ENCODE measurements around the gene KCNG4.
"Not testable (repeated sequence)": the region's sequence is repeated elsewhere in the genome, so short reads cannot be mapped to it uniquely, and the experiment has no call there.

The KCNG4 gene

DNA sequence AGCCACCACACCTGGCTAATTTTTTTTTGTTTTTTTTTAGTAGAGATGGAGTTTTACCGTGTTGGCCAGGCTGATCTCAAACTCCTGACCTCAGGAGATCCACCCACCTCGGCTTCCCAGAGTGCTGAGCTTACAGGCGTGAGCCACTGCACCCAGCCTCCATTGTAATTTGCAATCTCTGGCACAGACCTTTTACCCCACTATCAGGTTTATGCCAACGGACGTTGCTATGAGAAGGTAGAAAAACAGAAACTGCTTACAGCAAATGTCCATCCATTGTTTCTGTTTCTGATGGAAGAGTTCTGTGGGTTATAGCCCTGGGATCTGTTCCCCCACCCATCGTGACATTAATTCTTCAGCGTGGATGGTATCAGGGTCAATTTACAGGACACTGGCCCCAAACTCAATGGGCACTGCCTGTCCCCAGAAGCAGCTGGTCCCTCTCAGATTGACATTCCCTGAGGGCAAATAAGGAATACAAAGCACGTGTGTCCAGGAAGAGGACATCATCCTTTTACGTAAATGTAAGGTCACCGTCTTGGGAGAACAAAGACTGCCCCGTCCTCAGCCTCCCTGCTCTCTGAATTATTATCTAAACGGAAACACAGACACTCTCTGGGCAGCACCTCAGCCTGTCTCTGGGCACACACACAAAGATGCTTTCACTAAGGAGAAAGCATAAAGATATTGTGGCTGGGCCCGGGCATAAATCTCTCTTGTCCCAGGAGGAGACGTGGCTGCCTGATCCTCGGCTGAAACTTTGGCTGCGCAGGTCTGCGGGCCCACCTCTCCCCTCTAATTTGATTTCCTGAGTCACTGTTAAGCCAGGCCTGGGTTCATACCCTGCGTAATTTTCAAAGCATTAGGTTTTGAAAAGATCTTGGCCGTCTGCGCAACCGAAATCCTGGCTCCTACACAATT lies 5.2 kb downstream of the KCNG4 start:
- DNase-seq, result no peak

DNA sequence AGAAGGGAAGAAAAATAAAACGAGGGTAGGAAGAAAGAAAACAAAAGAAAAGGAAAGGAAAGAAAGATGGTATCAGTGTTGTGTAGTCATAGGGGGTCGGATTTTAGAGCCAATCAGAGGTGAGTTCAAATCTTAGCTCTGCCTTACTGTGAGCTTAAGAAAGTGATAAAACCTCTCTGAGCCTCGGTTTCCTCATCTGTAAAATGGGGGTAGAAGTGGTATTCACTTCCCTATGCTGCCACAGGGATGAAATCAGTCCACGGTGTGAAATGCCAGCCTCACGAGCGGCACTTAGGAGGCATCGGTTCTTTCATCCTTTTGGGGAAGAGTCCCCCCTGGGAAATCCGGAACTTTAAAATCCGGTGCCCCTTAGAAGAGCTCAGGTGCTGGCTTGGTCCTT lies 6.1 kb downstream of the KCNG4 start:
- DNase-seq, result no peak

DNA sequence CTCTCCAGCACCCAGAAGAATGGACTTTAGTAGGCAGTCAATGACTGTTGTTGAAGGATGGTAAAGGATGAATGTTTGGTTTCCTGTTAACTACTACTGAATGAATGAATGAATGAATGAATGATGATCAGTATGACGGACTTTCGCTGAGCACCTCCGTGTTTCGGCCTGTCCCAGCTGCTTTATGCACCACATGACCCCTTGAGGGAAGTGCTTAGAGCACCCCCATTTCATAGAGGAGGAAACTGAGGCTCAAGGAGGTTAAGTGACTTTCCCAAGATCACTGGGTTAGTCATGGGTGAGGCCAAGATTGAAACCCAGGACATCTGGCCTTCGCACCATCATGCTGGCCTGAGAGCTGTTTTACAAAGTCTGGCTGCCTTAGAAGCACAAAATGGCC lies 6.8 kb downstream of the KCNG4 start:
- DNase-seq, result no peak

DNA sequence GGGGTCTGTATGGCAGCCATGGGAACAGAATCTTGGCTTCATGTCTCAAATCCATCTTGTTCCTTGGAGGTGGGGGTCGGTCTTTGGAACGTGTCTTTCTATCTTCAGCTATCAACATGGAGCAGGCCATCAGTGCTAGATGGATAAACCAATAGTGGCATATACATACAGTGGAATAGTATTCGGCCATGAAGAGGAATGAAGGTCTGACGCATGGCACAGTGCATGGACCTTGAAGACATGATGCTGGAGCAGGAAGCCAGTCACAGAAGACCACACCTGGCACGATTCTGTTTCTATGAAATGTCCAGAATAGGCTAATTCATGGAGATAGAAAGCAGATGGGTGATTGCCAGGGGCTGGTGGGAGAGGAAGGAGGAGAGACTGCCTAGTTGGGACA lies 7.8 kb downstream of the KCNG4 start:
- DNase-seq, result no peak

DNA sequence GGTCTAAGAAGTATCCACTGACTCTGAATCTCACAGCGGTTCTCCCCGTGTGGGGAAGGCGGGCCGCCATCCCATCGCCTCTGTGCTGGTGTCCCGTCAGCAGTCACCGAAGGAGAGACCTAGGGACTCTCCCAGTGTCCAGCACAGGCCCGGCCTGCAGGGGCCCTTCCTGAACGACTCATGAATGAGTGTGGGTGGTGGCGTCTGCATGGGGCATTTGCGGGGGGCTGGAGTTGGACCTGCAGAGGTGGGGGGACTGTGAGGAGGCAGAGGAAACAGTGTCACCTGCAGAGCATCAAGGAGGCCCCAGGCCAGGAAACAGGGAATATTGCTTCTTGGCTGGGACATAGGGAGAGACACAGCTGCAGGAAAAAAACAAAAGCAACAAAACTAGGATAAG lies 10.3 kb downstream of the KCNG4 start:
- no peak for DNase-seq

DNA sequence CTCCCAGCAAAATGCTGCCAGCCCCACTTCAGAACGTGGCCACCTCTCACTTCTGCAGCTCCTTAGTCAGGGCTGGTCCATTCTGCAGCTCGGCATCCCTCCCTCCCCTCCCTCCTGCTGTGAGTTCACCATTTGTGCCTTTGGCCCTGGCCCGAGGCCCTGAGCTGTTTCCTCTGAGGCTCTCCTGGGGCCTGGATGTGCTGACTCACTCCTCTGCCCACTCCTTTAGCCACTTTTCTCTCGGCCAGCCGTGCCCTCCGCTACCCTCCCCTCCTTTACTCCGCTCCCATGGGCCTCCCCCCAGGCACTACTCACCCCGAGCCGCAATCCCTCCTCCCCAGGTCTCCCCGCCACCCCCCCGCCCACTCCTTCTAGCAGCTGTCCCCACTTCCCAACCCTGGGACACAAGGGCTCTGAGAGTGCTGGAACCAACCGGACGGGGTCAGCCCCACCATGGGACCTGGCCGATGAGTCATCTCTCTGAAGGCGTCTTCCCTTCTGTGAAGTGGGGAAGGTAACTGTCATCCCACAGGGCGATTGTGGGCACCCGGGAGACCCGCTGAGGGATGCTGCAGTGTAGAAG lies 11.5 kb downstream of the KCNG4 start:
- no peak for DNase-seq

DNA sequence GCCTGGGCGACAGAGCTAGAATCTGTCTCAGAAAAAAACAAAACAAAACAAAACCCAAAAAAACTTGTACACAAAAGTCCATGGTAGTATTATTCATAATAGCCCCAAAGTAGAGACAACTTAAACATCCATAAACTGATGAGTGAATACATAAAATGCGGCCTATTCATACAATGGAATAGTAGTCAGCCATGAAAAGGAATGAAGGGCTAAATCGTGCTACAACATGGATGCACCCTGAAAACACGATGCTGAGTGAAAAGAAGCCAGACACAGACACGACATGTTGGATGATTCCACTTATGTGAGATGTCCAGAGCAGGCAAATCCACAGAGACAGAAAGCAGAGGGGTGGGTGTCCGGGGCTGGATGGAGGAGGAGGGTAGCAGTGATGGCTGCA lies 12.3 kb downstream of the KCNG4 start:
- DNase-seq, result no peak

DNA sequence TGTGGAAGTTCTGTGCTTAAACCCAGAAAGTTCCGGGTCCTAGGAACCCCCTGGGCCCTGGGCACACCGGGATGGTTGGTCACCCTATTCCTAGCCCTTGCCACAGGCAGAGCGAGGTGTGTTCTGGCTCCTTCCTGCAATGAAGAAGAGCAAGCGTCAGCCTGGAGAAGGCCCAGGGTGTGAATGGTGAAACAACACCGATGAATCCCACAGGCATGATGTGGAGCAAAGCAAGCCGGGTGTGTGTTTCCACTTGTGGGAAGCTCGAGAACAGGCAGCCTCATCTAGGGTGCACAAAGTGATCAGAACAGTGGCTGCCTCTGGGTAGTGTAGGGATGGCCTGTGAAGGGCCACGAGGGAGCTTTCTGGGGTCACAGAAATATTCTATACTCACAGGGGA lies 13.8 kb downstream of the KCNG4 start:
- no peak for DNase-seq

DNA sequence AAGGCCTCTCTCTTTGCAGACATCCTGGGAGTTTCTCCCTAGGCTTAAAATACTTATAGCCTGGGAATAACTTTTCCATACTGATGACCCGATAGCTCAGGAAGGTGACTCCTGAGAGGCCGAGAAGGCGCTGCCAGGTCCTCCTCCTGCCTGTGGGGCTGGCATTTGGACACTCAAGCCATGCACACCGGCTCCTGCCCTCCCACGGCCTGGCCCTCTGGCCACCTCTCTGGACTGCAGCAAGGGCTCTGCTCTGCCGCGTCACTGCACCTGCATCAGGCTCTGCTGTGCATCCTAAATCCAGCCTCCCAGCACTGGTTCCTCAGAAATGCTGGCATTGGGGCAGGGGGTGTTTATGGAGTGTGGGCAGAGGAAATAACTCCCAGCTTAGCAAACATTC lies 14.2 kb downstream of the KCNG4 start:
- no peak for DNase-seq

DNA sequence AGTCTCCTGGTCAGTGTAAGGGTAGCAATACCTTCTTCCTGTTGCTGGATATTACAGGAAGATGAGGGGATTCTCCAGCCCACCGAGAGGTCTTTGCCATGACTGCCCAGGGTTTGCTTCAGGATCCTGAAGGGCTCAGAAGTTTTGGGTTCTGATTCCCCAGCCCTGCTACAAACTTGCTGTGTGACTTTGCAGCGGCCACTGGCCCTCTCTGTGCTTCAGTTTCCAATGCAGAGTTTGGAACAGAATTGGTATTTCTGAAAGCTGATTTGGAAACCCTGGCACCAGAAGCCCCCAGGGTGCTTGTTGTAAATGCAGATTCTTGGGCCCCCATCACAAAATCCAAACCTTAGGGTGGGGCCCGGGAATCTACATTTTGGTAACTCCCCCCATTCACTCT lies 14.7 kb downstream of the KCNG4 start:
- DNase-seq, result no peak

DNA sequence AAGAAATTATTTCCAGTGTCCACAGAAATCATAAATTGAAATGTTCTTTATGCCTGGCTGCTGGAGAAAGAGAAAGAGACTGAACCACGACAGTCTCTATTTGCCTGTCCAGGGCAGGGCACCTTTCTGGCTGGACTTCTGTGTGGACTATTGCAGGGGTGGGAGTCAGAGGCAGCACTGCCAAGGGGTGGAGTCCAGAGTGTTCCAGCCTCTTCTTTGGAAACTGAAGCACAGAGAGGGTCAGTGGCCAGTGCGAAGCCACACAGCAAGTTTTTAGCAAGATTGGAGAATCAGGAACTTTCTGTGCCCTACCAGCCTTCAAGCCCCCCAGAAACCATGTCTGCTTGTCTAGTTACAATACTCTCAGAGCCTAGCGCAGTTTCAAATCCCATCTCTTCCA lies 15.3 kb downstream of the KCNG4 start:
- no peak for DNase-seq

DNA sequence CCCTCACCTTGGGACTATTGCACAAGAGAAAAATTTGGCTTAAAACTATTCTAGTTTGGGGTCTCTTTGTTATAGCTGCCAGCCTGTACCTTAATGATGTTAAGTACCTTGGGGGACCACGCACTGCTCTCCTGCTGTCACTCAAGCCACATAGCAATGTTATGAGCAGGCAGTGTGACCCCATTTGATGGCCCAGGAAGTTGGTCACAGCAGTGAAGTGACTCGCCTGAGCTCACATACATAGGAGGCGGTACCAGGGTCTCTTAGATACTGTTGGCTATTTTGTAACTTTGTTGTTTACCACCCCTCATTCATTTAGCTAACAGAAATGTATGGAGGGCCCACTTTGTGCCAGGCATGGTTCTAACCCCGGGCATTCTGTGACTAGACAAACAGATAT lies 16.4 kb downstream of the KCNG4 start:
- no peak for DNase-seq

DNA sequence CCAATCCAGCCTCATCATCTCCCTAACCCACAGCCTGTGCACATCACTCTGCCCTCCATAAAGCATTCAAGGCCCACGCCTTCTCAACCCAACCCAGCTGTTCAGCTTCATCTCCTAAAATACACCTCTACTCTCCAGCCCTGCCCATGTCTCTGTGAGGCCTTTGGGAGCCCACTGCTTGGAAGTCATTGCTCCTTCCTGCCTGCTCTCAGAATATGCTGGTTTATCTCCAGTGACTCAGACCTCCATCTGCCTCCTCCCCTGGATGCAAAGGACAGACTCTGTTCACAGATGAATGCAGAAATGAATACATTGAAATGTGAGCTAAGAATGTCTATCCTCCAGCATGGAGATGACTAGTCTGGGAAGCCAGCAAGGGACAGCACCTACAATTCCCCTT lies 19.0 kb downstream of the KCNG4 start:
- no peak for DNase-seq

DNA sequence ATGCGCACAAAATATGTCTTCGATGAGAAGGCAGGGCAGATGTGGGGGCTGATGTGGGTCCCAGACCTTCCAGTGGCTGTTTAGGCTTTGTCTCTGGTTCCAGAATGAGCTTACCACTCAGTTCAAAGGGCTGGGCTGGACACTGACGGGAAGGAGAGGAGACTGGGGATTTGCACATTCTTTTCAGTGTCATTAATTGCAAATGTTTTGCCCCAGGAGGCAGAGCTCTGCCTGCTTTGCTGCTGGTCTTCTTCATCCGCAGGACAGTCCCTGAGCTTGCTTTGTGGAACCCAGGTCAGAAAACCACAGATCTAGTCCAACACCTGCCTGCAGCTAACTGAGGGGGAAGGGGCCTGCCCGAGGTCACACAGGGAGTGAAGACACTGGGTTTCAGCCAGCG lies 20.9 kb downstream of the KCNG4 start:
- DNase-seq, result no peak

DNA sequence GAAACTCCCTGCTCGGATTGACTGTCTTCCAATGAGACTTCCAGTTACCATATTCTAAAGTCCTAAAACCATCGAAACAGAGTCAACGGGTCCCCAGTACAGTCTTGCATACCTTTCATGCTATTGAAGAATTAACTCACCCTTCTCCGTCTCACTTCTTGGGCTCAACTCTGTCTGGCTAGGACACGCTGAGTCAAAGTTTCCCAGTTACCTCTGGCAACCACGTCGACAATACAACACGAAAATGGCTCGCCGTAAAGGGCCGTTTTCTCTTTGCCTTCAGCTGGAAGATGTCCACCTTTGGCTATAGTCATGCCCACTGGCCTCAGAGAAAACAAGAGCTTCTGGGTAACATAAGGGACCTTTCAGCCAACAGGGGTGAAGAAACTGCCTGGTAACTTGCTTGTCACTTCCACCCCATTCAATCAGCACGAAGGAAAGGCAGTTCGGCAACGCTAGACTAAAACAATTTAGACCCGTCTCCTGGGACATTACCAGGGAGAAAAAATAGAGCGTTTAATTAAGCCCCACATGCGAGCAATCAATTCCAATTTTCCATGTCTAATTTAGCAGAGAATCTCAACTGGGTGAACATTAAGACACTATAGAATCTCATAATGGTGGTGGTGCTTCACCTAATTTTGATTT lies 21.5 kb downstream of the KCNG4 start:
- DNase-seq, result no peak

DNA sequence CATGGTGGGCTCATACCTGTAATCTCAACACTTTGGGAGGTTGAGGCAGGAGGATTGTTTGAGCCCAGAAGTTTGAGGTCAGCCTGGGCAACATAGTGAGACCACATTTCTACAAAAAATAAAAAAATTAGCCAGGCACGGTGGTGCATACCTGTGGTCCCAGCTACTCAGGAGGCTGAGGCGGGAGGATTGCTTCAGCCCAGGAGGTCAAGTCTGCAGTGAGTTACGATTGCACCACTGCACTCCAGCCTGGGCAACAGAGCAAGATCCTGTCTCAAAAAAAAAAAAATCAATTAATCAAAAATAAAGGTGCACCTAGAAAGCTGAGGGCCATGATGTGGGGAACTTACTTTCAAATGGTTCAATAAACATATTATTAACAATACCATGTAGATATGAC lies 23.7 kb downstream of the KCNG4 start:
- DNase-seq, result not testable (repeated sequence)

DNA sequence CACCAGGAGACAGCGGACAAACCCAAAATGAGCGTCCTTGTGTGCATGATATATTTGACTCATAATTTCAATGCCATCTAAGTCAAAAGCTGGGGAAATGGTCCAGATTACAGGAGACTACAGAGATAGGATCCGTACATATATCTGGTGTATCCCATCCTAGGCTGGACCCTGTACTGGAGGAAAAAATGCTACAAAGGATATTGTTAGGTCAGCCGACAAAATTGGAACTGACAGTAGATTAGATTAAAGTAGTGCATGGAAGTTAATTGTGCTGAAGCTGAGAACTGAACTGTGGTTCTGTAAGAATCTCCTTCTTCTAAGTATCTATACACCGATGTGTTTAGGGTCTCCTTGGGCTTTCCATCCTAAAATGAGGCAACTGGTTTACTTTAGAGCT lies 24.3 kb downstream of the KCNG4 start:
- DNase-seq, result no peak

DNA sequence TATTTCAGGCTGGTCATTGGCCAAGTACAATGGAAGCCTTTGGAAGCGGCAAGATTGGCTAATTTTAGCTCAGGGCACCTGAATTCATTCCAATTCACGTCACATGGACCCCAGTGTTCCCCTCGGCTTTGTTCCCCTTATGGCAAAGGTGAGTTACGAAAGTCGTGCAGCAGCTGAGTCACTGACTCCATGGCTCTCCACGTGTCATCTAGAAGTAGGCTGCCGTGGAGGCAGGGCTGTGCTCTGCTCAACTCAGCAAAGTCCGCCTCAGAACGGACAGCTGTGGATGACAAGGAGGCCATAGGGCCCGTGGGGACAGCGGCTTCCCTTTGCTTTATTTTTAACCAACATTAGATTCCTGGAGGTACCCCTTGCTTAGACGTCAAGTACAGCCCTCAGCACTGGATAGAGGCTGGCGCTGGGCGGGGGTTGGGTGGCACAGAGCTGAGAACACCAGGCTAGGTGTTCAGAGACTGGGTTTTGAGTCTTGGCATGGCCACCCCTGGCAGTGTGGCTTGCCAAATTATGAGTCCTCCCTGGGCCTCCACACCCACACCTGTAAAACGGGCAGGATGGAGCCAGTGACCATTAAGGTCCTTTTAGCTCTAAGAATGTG lies 25.3 kb downstream of the KCNG4 start:
- DNase-seq, result no peak

DNA sequence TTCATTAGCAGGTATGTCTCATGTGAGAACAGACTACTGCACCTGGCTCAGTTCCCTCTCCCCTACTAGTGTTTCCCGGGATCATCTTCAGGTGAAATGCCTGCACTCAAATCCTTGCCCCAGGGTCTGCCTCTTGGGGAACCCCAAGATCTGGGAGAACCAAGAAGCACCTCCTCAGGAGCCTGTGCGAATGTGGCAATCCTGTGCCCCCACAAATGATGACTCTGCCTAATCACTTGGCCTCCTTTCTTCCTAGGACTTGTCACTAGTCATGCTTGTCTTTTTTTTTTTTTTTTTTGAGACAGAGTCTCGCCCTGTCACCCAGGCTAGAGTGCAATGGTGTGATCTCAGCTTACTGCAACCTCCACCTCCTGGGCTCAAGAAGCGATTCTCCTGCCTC lies 27.2 kb downstream of the KCNG4 start:
- no peak for DNase-seq

DNA sequence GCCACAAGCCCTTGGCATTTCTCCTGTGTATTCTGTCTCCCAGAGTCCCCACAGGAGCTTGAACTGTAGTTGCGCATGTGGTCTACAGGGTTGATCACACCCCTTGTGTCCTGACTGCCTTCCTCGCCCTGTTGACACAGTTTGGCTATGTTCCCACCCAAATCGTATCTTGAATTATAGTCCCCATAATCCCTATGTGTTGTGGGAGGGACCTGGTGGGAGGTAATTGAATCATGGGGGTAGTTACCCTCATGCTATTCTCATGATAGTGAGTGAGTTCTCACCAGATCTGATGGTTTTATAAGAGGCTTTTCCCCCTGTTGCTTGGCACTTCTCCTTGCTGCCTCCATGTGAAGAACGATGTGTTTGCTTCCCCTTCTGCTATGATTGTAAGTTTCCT lies 27.7 kb downstream of the KCNG4 start:
- no peak for DNase-seq

DNA sequence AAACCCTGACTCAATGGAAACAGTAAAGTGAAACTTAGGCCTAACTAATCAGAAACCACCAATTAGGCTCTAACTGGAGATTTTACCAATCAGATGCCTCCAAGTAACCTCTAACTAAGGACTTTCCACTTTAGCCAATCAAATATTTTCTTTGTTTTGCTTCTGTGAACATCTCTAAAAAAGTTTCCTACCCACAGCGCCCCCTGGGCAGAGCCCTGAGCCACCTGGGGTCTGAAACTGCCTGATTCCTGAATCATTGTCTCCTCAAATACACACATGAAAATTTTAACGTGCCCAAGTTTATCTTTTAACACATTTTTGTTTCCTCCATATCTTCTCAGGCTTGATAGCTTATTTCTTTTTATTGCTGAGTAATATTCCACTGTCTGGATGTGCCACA lies 29.8 kb downstream of the KCNG4 start:
- no peak for DNase-seq

DNA sequence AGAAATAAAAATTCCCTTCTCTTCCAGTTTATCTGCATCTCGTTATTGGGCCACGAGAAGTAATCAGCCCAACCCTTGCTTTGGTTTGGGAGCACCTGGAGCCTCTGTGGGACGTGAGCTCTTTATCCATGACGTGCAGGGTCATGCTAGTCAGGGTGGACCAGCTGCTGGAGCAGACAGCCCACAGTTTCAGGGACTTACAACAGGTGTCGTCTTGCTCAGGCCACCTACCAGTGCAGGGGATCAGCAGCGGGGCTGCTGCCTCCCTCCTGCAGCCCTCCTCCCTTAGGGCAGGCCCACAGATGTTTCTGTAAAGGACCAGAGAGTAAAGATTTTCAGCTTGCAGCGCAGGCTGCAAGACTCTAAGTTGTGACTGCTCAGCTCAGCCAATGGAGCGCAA lies 31.9 kb downstream of the KCNG4 start:
- DNase-seq, result no peak

DNA sequence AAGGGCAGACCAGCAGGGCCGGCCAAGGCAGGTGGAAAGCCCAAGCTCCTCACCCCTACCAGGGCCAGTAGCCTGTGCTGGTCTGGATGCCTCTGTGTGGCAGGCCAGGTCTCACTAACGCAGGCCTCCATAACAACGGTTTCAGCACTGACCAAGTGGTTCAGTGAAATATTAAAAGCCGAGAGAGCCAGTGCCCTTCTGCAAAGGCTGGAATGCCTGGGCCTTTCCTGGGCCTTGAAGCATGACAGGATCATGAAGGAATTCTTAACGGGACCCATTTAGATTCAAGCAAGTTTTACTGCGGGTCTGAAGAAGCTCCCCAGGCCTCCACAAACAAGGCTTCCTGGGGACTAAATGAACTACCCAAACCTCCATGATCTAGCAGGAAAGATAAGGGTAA lies 32.6 kb downstream of the KCNG4 start:
- DNase-seq, result no peak

Data from CD4-positive, alpha-beta T cell treated with Interleukin-4 for 4 hours (primary cell).